Prostate gland (tissue), 2 donors: Measurements from ENCODE around the gene PFN1.

Experiments used
- POLR2A ChIP-seq: fragments of 450-650 bp; IDR thresholded peaks from one replicate; pipeline ENCODE4 v1.6.1; 2016; ENCODE audit warnings: antibody characterized with exemption, mild to moderate bottlenecking
- POLR2AphosphoS5 ChIP-seq: sonication (generic); formaldehyde crosslinking; IDR thresholded peaks from one replicate; pipeline ENCODE4 v1.6.1; 2017; ENCODE audit warnings: antibody characterized with exemption
- TF ChIP-seq, protein P1 (sequence below), 4 experiments: fragments of 200-600 bp in 2 of 4; fragments of 450-650 bp in 2 of 4; sonication (generic) in 2 of 4; IDR thresholded peaks; 1 replicate in 3 of 4; 2 replicates in 1 of 4; pipeline ENCODE4 v1.5.1; 2016 to 2019; ENCODE audit warnings: antibody characterized with exemption in 4 of 4, mild to moderate bottlenecking in 2 of 4, moderate library complexity in 2 of 4

GRCh38 chr17:4945176-4945943 lies 3.0 kb downstream of the PFN1 start:
- TF ChIP-seq, protein P1, sequence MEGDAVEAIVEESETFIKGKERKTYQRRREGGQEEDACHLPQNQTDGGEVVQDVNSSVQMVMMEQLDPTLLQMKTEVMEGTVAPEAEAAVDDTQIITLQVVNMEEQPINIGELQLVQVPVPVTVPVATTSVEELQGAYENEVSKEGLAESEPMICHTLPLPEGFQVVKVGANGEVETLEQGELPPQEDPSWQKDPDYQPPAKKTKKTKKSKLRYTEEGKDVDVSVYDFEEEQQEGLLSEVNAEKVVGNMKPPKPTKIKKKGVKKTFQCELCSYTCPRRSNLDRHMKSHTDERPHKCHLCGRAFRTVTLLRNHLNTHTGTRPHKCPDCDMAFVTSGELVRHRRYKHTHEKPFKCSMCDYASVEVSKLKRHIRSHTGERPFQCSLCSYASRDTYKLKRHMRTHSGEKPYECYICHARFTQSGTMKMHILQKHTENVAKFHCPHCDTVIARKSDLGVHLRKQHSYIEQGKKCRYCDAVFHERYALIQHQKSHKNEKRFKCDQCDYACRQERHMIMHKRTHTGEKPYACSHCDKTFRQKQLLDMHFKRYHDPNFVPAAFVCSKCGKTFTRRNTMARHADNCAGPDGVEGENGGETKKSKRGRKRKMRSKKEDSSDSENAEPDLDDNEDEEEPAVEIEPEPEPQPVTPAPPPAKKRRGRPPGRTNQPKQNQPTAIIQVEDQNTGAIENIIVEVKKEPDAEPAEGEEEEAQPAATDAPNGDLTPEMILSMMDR (IDR thresholded peaks at IDR 0.05), result no peak
- TF ChIP-seq POLR2A (no peak), POLR2AphosphoS5 (peak; percentile 45)
